Measurements from ENCODE around the gene MRPL27. TPM values are rescaled to one million over a fixed set of nuclear protein-coding genes. Genes with fewer than 3 reads are reported as not detected.

Gene MRPL27
- total RNA-seq, 2 experiments from 2014 or later: 13.7 to 14.8 TPM

DNA sequence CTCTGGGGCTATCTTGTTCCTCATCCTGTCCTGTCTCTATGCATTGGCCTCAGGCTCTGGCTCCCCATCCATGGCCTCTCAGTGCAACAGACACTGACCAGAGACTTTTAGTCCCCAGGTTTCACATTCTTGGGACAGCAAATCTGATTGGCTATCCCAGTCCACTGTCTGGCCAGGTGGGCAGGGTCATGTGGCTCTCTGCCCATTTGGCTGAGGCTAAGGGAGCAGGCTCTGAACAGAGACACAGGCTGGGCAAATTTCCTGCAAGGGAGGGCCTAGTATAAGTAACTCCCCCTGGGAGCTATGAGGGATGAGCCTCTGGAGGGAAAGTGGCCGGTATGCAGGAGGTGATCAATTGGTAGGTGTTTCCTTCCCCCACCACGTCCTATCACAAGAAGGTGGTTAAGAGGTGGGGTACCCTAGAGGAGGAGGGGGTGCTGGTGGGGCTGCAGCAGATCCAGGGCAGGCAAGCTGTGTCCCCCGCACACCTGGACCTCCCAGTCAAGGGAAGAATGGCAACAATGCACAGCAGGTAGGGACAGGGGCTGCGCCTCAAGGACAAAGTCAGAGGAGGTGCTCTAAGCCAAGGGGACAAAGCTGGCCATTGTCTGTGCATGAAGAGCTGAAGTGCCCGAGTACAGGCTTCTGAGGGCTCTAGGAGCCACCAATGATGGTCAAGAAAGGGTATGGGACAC, 13.8 kb downstream of the MRPL27 start:
- DNase-seq (no peak), ATAC-seq (ENCODE audit: poor library complexity) (no peak)
- no peaks in the 10 kb centered on the region for H3K27me3 ChIP-seq (ENCODE audit: control insufficient read depth in 1 of 2, insufficient read depth in 2 of 2, low read length in 2 of 2)
- no peak overlapping the region for H3K4me3 ChIP-seq (ENCODE audit: low read length)
- intact Hi-C loops (cut with DNase I, micrococcal nuclease): no loop called here
- no peak overlapping the region for H3K27ac Mint-ChIP-seq
- ChIA-PET POLR2A (no interaction called here), CTCF (interaction anchor here (0.6 to 1.3 kb wide), 2 partner anchors 120 to 1220 kb away, joined by 3 read pairs; no protein-coding TSS in a partner anchor)
- H3K9me3 Mint-ChIP-seq: no peaks in the 10 kb centered on the region
- H3K36me3 ChIP-seq (ENCODE audit: insufficient read depth, low read length): peaks cover 58% of the 10 kb centered on the region
- peaks cover 52% of the 10 kb centered on the region for H3K36me3 Mint-ChIP-seq (ENCODE audit: low read depth)
- H3K4me1 Mint-ChIP-seq (ENCODE audit: low read depth): peaks cover 9% of the 10 kb centered on the region
- H3K27ac ChIP-seq (ENCODE audit: low read depth in 1 of 2, low read length in 2 of 2): no peak overlapping the region
- H3K9me3 ChIP-seq (ENCODE audit: control insufficient read depth in 1 of 2, insufficient read depth in 1 of 2, low read length in 2 of 2): no peaks in the 10 kb centered on the region
- H3K4me1 ChIP-seq (ENCODE audit: insufficient read depth, low read length): peaks cover 11% of the 10 kb centered on the region
- TF ChIP-seq, protein P1, sequence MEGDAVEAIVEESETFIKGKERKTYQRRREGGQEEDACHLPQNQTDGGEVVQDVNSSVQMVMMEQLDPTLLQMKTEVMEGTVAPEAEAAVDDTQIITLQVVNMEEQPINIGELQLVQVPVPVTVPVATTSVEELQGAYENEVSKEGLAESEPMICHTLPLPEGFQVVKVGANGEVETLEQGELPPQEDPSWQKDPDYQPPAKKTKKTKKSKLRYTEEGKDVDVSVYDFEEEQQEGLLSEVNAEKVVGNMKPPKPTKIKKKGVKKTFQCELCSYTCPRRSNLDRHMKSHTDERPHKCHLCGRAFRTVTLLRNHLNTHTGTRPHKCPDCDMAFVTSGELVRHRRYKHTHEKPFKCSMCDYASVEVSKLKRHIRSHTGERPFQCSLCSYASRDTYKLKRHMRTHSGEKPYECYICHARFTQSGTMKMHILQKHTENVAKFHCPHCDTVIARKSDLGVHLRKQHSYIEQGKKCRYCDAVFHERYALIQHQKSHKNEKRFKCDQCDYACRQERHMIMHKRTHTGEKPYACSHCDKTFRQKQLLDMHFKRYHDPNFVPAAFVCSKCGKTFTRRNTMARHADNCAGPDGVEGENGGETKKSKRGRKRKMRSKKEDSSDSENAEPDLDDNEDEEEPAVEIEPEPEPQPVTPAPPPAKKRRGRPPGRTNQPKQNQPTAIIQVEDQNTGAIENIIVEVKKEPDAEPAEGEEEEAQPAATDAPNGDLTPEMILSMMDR (IDR thresholded peaks at IDR 0.05): no peak
- no peak overlapping the region for H3K4me3 Mint-ChIP-seq
- H3K27me3 Mint-ChIP-seq: no peaks in the 10 kb centered on the region

DNA sequence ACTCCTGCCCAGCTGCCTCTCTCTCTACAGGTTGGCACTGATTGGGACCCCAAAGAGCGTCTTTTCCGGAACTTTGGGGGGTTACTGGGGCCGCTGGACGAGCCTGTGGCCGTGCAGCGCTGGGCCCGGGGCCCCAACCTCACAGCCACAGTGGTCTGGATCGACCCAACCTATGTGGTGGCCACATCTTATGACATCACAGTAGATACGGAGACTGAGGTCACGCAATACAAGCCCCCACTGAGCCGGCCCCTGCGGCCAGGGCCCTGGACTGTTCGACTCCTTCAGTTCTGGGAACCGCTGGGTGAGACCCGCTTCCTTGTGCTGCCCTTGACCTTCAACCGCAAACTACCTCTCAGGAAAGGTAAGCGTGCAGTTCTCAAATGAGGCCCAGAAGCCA, 14.8 kb downstream of the MRPL27 start:
- Mint-ChIP-seq H3K36me3 (ENCODE audit: low read depth) (peaks cover 59% of the 10 kb centered on the region), H3K4me1 (ENCODE audit: low read depth) (peaks cover 9% of the 10 kb centered on the region), H3K4me3 (no peak overlapping the region), H3K27me3 (no peaks in the 10 kb centered on the region), H3K9me3 (no peaks in the 10 kb centered on the region), H3K27ac (no peak overlapping the region)
- Histone ChIP-seq H3K27me3 (ENCODE audit: control insufficient read depth in 1 of 2, insufficient read depth in 2 of 2, low read length in 2 of 2) (no peaks in the 10 kb centered on the region), H3K36me3 (ENCODE audit: insufficient read depth, low read length) (peaks cover 61% of the 10 kb centered on the region), H3K27ac (ENCODE audit: low read depth in 1 of 2, low read length in 2 of 2) (no peak overlapping the region), H3K4me3 (ENCODE audit: low read length) (no peak overlapping the region), H3K9me3 (ENCODE audit: control insufficient read depth in 1 of 2, insufficient read depth in 1 of 2, low read length in 2 of 2) (no peaks in the 10 kb centered on the region), H3K4me1 (ENCODE audit: insufficient read depth, low read length) (peaks cover 11% of the 10 kb centered on the region)
- ATAC-seq (ENCODE audit: poor library complexity): no peak
- CTCF ChIA-PET: interaction anchor here (0.6 kb wide), 1 partner anchor 1219 kb away, joined by 3 read pairs; no protein-coding TSS in a partner anchor
- no peak for DNase-seq
- TF ChIP-seq, protein P1 (IDR thresholded peaks at IDR 0.05): no peak
- intact Hi-C loops (cut with DNase I, micrococcal nuclease): no loop called here
- POLR2A ChIA-PET: no interaction called here

DNA sequence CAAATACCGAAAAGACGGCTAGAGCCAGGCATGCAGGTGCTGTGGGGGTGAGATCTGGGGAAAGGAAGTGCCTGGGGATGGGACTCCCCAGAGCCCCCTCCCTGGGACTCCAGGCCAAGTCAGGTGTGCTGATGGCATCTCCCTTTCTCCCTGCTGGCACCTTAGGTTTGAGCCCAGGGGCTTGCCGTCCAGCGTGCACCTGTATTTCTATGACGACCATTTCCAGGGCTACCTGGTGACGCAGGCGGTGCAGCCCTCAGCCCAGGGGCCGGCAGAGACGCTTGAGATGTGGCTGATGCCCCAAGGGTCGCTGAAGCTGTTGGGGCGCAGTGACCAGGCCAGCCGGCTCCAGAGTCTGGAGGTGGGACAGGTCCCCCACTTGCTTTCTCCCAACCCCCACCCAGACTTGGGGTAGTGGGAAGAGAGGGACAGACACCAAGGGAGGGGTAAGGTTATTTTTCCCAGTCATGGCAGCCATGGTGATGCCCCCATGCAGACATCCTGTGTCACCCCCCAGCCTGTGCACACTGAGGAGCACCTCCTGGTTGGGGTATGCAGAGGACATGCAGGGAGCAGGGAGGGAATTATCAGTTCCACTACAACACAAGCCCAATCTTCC, 16.0 kb downstream of the MRPL27 start:
- peaks cover 63% of the 10 kb centered on the region for H3K36me3 ChIP-seq (ENCODE audit: insufficient read depth, low read length)
- Mint-ChIP-seq H3K9me3 (no peaks in the 10 kb centered on the region), H3K4me3 (no peak overlapping the region), H3K36me3 (ENCODE audit: low read depth) (peaks cover 64% of the 10 kb centered on the region), H3K27ac (no peak overlapping the region), H3K27me3 (no peaks in the 10 kb centered on the region), H3K4me1 (ENCODE audit: low read depth) (peaks cover 8% of the 10 kb centered on the region)
- TF ChIP-seq, protein P1 (IDR thresholded peaks at IDR 0.05): no peak
- no peak for ATAC-seq (ENCODE audit: poor library complexity)
- no peaks in the 10 kb centered on the region for H3K27me3 ChIP-seq (ENCODE audit: control insufficient read depth in 1 of 2, insufficient read depth in 2 of 2, low read length in 2 of 2)
- peaks cover 4% of the 10 kb centered on the region for H3K4me1 ChIP-seq (ENCODE audit: insufficient read depth, low read length)
- no peak overlapping the region for H3K27ac ChIP-seq (ENCODE audit: low read depth in 1 of 2, low read length in 2 of 2)
- POLR2A ChIA-PET: no interaction called here
- H3K4me3 ChIP-seq (ENCODE audit: low read length): no peak overlapping the region
- no peak for DNase-seq
- H3K9me3 ChIP-seq (ENCODE audit: control insufficient read depth in 1 of 2, insufficient read depth in 1 of 2, low read length in 2 of 2): no peaks in the 10 kb centered on the region
- intact Hi-C loops (cut with DNase I, micrococcal nuclease): no loop called here
- CTCF ChIA-PET: no interaction called here
